ENCODE data around the gene TNC.

GRCh38 chr9:115164511-115164974 is 46.6 kb upstream of the TNC start:
- TF ChIP-seq CTCF (IDR thresholded peaks at IDR 0.05): no peak
- TF ChIP-seq POLR2A (IDR thresholded peaks at IDR 0.05): no peak

Data from heart left ventricle (tissue), 13 donors.